Ovary (tissue), 3 donors: ENCODE measurements around the gene STIM2.

Source experiments
- EP300 ChIP-seq: sonication (generic); formaldehyde crosslinking; IDR thresholded peaks from one replicate; pipeline ENCODE4 v1.6.1; 2017; ENCODE audit warnings: antibody characterized with exemption
- POLR2A ChIP-seq: fragments of 450-650 bp; IDR thresholded peaks from one replicate; pipeline ENCODE4 v1.6.1; 2017; ENCODE audit warnings: antibody characterized with exemption, mild to moderate bottlenecking, moderate library complexity
- TF ChIP-seq, protein P1 (sequence below), 3 donors: fragments of 450-650 bp in 2 of 3; fragments of 200-600 bp in 1 of 3; IDR thresholded peaks; one replicate each; pipeline versions ENCODE4 v1.5.1 to v1.8.0; 2016 to 2022; ENCODE audit warnings: antibody characterized with exemption in 3 of 3, mild to moderate bottlenecking in 1 of 3
- donor health status: DM: no; HTN: no; CAD: no.

- TF ChIP-seq, protein P1, sequence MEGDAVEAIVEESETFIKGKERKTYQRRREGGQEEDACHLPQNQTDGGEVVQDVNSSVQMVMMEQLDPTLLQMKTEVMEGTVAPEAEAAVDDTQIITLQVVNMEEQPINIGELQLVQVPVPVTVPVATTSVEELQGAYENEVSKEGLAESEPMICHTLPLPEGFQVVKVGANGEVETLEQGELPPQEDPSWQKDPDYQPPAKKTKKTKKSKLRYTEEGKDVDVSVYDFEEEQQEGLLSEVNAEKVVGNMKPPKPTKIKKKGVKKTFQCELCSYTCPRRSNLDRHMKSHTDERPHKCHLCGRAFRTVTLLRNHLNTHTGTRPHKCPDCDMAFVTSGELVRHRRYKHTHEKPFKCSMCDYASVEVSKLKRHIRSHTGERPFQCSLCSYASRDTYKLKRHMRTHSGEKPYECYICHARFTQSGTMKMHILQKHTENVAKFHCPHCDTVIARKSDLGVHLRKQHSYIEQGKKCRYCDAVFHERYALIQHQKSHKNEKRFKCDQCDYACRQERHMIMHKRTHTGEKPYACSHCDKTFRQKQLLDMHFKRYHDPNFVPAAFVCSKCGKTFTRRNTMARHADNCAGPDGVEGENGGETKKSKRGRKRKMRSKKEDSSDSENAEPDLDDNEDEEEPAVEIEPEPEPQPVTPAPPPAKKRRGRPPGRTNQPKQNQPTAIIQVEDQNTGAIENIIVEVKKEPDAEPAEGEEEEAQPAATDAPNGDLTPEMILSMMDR (IDR thresholded peaks at IDR 0.05), result no peak
- no peak for TF ChIP-seq POLR2A
- TF ChIP-seq EP300, result no peak
Observed at GRCh38 chr4:26891054-26891453, 30.4 kb downstream of the STIM2 start.
